Measurements from ENCODE around the gene PIP5K1C.

DNA sequence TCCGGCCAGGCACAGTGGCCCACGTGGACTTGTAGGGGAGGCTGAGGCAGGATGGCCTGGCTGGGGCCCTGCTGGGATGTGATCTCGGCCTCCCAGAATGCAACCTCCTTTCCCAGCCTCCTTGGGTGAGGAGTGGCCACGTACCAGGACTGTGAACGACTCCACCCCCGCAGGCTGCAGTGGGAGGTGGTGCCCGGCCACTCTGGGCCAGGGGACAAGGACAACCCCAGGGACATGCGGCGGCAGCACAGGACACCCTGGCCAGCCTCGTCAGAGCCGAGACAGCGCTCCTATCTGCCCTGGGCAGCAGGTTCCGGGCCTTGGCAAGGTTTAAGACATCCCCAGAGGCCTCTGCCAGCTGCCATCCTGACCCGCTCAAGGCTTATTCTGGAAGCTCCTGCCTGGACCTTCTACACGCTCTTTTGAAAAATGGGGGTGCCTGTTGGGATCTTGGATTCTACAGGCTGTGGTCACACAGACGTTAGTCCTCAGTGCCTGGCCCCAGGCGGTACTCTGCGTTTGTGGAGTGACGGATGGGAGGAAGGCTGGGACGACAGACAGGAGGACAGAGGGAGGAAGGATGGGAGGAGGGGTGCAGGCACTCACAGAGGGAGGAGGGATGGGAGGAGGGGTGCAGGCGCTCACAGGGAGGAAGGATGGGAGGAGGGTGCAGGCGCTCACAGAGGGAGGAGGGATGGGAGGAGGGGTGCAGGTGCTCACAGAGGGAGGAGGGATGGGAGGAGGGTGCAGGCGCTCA, 53.8 kb downstream of the PIP5K1C start:
- no peak for TF ChIP-seq POLR2AphosphoS5 (IDR thresholded peaks at IDR 0.05; ENCODE audit: low read depth, low read length)
- TF ChIP-seq REST (IDR thresholded peaks at IDR 0.05; ENCODE audit: insufficient read depth in 1 of 2, low read depth in 2 of 2, low read length in 2 of 2): no peak
- no peak for TF ChIP-seq SIN3A (IDR thresholded peaks at IDR 0.05; ENCODE audit: borderline replicate concordance, insufficient read depth, low read length)

All from PFSK-1 (cell line).